NCI-H2196 (cell line): ENCODE data around the gene GPHN.

Experiments used
- DNase-seq: peaks from one replicate; lab custom pipeline; 2025; ENCODE audit not compliant: unreplicated experiment; lab: John Stamatoyannopoulos, UW

The GPHN gene

DNA sequence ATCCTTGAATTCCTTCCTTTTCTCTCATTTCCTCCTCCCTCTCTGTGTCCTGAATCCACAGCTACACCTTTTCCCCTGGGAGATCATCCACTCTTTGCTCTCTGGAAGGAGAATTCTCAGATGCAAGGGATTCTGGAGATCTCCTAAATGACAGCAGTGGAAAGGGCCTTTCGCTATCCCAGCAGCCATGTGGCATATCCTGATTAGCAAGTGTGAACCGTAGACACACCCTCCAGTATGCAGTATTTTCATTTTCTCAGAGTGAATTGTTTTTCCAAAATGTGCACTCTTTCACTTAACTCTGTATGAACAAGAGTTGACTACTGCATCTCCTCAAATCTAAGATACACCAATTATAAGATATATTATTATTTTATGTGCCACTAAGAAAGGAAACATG is 687.3 kb downstream of the GPHN start:
- DNase-seq, result no peak

DNA sequence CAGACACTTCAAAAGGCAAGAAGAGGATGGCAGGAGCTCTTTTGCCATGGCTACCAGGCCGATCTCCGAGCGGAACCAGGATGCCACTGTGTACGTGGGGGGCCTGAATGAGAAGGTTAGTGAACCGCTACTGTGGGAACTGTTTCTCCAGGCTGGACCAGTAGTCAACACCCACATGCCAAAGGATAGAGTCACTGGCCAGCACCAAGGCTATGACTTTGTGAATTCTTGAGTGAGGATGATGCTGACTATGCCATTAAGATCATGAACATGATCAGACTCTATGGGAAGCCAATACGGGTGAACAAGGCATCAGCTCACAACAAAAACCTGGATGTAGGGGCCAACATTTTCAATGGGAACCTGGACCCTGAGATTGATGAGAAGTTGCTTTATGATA is 691.1 kb downstream of the GPHN start:
- DNase-seq, result no peak

GRCh38 chr14:67207810-67208209 is 699.9 kb downstream of the GPHN start:
- no peak for DNase-seq

DNA sequence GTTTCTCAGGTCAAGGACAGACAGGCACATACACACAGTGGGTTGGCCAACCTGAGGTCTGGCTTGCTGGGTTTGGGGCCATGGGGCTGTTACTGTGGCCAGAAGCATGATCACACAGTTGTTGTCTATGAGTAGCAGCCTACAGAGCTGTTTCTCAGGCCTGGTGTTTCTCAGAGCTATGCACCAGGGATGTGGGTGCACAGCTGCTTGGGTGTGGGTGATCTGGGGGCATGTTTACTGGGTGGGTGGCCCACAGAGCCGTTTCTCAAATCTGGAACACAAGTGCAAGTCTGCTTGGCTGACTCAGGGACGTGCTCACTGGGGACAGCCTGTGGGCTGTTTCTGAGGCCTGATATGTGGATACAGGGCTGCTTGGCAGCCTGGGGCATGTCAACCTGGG is 710.2 kb downstream of the GPHN start:
- DNase-seq, result no peak

DNA sequence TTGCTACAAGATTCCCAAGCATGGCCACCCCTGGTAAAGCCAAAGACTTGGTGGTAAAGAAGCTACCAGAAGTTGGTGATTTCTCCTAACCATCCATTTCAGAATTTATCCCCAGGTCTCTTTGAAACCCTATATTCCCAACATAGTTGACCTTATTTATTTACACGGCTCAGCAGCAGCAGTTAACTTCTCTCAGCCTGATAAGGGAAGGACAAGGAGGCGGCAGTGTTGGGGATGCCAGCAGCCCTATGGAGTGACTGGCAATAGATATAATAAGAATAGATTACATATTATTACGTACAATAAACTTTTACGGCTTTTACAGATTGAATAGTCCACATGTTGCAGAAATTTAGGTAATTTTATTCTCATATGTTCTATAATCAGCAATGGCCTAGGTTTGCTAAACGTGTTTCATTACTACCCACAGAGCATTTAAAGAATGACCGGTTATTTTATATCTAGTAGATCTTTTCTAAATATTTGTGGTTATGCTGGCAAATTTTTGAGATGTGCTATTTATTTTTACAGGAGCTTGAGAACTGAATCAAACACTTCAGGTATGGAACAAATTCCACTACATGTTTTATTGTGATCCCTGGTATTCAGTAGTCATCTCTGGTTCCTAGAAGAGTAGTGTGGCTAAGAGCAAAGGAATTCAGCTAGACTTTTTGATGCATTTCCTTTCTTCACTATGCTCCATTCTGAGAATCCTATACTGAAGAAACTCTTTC is 713.5 kb downstream of the GPHN start:
- DNase-seq, result no peak

- DNase-seq, result no peak
These were observed 714.0 kb downstream of the GPHN start for GRCh38 chr14:67221982-67222328.

- DNase-seq, result no peak
These were observed 717.6 kb downstream of the GPHN start for GRCh38 chr14:67225523-67225922.

DNA sequence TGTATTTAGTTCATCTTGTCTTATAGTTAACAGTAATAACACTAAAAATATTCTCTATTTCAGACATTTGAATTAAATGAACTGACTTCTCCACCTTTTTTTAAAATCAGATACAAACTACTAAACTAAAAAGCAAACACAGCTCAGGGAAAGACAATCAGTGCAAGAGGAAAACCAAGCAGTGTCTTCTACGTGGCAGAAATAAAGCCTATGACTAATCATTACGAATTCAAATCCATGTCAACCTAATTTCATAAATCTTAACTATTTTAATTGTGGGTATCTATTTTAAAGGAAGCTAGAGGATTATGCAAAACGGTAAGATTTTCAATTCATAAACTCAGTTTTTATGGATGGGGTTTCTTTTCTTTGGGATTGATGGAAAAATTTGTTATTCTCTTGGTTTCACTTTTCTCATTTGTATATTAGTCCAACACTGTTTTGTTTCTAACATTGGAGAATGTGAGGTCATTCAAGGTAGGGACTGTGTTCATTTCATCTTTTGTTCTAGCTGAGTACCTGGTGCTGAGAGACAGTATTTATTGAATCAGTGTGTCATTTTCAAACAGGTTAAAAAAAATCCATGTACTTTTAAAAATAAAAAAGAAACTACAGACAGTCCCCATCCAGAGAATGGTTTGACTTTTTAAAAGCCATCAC is 720.5 kb downstream of the GPHN start:
- no peak for DNase-seq
